Tibial nerve (tissue), 3 donors: ENCODE results near the gene OSBPL5.

ENCODE experiments used
- CTCF ChIP-seq, 5 experiments: fragments of 200-600 bp in 3 of 5; fragments of 450-650 bp in 2 of 5; sonication (generic) in 3 of 5; IDR thresholded peaks; one replicate each; pipeline ENCODE4 v1.5.1; 2016 to 2019; ENCODE audit warnings: antibody characterized with exemption in 5 of 5, mild to moderate bottlenecking in 3 of 5, moderate library complexity in 2 of 5
- POLR2A ChIP-seq, 2 donors: fragments of 450-650 bp; IDR thresholded peaks; one replicate each; pipeline ENCODE4 v1.6.1; 2017; ENCODE audit warnings: antibody characterized with exemption in 2 of 2, mild to moderate bottlenecking in 2 of 2, moderate library complexity in 2 of 2

GRCh38 chr11:3080104-3080503 lies 85.0 kb downstream of the OSBPL5 start:
- TF ChIP-seq POLR2A (IDR thresholded peaks at IDR 0.05) (no peak), CTCF (IDR thresholded peaks at IDR 0.05) (no peak)
